GM23248 (cell line): ENCODE results near the gene TYSND1.

ENCODE experiments used
- EZH2 ChIP-seq: fragments of 200-600 bp; sonication (generic); IDR thresholded peaks from 2 replicates; pipeline ENCODE4 v1.6.1; 2018; ENCODE audit warnings: antibody characterized with exemption, mild to moderate bottlenecking; ENCODE audit not compliant: insufficient read depth, poor library complexity, severe bottlenecking
- EZH2phosphoT487 ChIP-seq: fragments of 200-600 bp; sonication (generic); IDR thresholded peaks from 2 replicates; pipeline ENCODE4 v1.6.1; 2018; ENCODE audit warnings: antibody characterized with exemption, moderate library complexity, mild to moderate bottlenecking, low read depth; ENCODE audit not compliant: insufficient read depth

DNA sequence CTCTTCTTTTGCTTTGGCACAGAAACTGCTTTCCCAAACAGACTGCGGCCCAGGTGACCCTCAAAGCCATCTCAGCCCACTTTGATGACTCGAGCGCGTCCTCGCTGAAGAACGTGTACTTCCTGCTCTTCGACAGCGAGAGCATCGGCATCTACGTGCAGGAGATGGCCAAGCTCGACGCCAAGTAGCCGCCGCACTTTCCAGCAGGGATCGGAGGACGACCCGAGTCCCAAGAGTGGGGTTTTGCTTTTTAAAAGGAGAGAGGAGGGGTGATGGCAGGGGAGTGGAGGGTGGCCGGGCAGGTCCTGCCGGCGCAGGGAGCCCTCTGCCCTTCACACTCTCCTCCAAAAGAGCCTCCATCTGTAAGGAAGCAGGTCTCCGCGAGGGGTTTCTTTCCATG, 35.0 kb downstream of the TYSND1 start:
- TF ChIP-seq EZH2: no peak
- TF ChIP-seq EZH2phosphoT487: no peak
